ENCODE data around the gene PCBP1.

GRCh38 chr2:70045932-70046331, 41.3 kb upstream of the PCBP1 start:
- TF ChIP-seq, protein P1, sequence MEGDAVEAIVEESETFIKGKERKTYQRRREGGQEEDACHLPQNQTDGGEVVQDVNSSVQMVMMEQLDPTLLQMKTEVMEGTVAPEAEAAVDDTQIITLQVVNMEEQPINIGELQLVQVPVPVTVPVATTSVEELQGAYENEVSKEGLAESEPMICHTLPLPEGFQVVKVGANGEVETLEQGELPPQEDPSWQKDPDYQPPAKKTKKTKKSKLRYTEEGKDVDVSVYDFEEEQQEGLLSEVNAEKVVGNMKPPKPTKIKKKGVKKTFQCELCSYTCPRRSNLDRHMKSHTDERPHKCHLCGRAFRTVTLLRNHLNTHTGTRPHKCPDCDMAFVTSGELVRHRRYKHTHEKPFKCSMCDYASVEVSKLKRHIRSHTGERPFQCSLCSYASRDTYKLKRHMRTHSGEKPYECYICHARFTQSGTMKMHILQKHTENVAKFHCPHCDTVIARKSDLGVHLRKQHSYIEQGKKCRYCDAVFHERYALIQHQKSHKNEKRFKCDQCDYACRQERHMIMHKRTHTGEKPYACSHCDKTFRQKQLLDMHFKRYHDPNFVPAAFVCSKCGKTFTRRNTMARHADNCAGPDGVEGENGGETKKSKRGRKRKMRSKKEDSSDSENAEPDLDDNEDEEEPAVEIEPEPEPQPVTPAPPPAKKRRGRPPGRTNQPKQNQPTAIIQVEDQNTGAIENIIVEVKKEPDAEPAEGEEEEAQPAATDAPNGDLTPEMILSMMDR (IDR thresholded peaks at IDR 0.05), result no peak
- TF ChIP-seq POLR2A (IDR thresholded peaks at IDR 0.05), result no peak
- no peak for TF ChIP-seq POLR2AphosphoS5 (IDR thresholded peaks at IDR 0.05)
- TF ChIP-seq EP300 (IDR thresholded peaks at IDR 0.05), result no peak
